Subcutaneous adipose tissue (tissue), 4 donors: ENCODE results near the gene RPS2. TPM values are rescaled to one million over a fixed set of nuclear protein-coding genes. Genes with fewer than 3 reads are reported as not detected.

Source experiments
- CTCF ChIP-seq: fragments of 450-650 bp; IDR thresholded peaks from one replicate; pipeline ENCODE4 v1.5.1; 2016; ENCODE audit warnings: low read depth, mild to moderate bottlenecking, control low read depth, antibody characterized with exemption, moderate library complexity
- total RNA-seq, 4 donors: library from RNA; depleted of rRNA; stranded (reverse); fragments of >200 nt; gene quantifications; one replicate each; pipeline ENCODE4 v1.1.0, GENCODE V29; 2016

Gene RPS2
- total RNA-seq, 4 donors from 2014 or later = 1,492 to 1,850 (median 1,797) TPM

DNA sequence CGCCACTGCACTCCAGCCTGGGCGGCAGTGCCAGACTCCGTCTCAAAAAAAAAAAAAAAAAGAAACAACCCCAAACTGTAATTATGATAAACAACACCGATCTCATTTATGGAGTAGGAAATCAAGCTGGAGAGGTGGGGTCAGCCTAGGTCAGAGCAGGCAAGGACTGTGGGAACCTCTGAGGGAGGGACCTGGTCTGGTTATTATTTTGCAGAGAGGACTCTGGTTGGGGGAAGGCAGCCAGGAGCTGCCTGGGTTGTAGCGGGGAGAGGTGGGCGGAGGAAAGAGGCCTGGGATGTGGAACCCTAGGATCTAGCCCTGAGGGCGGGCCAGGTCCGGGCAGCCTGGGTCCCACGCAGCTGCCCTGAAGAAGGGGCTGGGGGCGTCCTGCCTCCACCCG lies 35.5 kb downstream of the RPS2 start:
- TF ChIP-seq CTCF = no peak

DNA sequence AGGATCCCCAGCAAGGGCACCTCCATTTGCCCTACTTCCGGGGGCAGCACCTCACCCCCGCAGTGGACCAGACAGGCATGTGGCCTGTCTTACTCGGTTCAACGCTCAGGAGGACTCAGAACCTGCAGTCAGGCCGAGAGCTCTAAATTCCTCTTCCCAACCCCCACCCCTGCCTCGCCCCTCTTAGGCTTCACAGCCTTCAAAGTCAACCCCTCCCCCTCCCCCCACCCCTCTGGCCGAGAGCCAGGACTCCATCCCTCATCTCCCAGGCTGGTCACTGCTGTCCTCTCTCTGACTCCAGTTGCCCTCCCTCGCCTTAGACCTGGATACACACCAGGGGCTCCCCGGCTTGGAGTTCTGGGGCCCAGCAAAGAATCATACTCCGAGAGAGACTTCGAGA lies 38.4 kb downstream of the RPS2 start:
- TF ChIP-seq CTCF = no peak

DNA sequence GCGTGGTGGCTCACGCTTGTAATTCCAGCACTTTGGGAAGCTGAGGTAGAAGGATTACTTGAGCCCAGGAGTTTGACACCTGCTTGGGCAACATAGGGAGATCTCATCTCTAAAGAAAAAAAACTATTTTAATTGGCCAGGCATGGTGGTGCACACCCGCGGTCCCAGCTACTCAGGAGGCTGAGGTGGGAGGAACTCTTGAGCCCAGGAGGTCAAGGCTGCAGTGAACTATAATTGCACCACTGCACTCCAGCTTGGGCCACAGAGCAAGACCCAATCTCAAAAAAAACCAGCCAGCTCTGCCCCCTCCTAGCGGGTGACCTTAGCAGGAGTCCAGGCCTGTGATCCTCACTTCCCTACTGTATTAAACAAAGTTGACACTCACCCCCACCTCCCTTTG lies 40.5 kb downstream of the RPS2 start:
- no peak for TF ChIP-seq CTCF

GRCh38 chr16:1923299-1924034 lies 41.2 kb downstream of the RPS2 start:
- TF ChIP-seq CTCF = no peak

GRCh38 chr16:1922357-1922756 lies 42.3 kb downstream of the RPS2 start:
- TF ChIP-seq CTCF = no peak

GRCh38 chr16:1920727-1921171 lies 43.9 kb downstream of the RPS2 start:
- TF ChIP-seq CTCF = no peak

DNA sequence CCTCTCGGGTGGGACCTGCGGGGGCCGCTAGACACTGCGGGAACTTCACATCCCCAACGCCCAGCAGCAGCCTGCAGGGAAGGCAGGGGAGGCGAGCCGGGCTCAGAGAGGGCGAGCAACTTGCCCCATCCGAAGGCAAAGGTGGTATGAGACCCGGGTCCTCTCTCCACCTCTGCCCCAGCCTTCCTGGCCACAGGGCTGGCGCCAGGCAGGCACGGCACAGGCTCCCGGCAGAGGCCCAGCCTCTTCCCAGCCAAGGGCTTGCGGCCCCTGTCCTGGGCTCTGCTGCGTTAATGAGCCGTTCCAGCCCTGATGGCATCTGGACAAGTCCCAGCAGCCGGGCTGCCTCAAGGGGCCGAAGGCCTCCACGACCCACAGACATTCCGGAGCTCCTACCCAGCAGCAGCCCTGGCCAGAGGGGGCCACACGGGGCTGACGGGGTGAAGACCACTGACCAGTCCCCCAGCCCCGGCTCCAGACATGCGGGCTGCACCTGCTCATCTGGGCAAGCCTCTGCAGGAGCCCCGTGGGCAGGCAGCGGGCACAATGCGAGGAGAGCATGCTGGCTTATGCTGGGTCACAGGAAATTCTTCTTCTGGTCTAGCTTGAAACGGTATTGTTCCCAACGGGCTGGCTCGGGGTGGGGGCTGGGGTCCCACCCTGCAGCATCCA lies 45.2 kb downstream of the RPS2 start:
- TF ChIP-seq CTCF = no peak
